Measurements from ENCODE around the gene RIPPLY2.
"Not testable (repeated sequence)": the region's sequence is repeated elsewhere in the genome, so short reads cannot be mapped to it uniquely, and the experiment has no call there.

RIPPLY2 gene

DNA sequence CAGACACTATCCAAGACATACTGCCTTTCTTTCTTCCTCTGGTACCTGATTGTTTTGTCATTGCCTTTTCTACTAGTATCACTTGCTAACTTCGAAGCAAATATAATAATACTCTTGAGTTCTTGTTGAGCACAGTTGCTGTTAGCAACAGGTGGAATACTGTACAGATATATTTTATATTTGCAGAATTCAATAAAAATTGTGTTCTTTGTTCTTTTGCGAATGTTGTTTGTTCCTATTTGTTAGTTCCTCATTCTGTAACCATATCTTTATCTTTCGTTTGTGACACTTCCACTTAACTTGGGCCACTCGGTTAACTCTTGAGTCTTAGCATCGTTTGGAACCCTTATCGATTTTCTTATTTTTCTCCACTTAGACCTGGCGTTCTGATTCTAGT is 7.2 kb downstream of the RIPPLY2 start:
- no peak for DNase-seq (ENCODE audit: low read depth)

DNA sequence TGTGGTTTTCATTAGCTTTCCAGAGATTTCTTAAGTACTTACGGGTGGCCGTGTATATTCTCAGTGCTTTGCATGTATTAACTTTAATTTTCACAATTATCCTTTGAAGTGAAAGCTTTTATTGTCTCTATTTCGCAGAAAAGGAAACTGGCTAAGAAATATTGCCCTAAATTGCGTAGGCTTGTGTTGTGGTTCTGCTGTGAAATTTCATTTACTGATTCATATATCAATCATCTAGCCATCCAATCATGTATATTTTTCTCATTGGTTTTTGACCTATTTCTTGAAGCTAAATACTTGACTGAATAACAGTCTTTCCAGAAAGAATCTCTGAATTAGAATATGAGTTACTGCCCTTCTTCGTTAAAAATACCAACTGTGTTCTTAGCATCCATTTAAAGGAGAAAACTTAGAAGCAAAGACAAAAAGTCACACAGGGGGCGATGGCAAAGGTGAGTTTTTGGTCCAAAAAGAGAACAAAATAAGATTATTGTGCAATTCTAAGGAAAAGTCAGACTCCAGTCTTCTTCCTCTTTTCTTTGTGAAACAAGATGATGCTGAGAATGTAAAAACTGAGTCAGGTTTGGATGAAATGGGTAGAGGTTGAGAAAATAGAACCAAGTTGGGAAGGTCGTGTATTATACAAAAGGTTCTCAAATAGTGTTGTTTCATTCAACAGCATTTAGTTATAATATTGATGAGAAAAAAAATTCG is 7.8 kb downstream of the RIPPLY2 start:
- no peak for DNase-seq (ENCODE audit: low read depth)

DNA sequence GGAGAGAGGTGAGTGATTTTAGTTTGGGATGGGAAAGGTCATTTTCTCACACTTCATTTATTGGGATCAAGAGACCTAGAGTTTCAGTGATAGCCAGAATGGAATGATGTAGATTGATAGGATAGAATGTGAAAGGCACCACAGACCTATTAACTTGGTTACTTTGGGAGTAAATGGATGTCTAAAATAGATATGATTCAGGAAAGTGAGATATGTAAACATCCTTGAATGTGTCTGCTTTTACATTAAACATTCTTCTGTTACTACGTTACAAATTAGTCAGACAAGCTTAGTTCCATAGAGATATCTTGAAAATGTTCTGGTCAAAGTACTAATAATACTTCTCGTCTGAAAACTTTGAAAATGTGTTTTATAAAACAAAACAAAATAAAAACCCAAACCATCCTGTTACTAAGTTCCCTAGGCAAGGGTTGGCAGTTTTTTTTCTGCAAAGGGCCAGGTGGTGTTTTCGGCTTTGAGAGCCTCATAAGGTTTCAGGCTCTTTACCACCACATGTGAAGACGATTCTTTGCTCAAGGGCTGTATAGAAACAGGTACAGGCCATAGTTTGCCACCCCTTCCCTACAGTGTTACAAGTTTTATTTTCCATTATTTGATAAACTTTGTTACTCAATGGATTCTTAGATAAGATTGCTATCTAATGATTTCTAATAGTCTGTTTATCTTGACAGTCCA is 9.8 kb downstream of the RIPPLY2 start:
- no peak for DNase-seq (ENCODE audit: low read depth)

DNA sequence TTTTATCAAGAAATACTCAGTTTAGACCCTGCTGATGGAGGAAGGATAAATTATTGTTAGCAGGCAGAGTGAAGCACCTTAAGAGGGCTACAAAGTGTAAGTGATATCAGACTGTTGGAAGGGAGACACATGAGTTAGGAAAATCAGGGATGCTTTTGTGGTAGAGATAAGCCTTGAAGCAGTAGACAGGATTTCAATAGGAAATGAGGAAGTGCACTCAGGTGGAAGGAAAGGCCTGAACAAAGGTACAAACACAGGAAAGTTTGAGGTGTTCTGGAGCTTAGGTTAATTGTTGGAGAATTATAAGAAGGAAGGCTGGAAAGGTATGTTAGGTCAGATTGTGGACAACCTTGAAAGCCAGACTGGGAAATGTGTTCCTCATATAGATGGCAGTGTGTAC is 13.9 kb downstream of the RIPPLY2 start:
- DNase-seq (ENCODE audit: low read depth), result no peak

DNA sequence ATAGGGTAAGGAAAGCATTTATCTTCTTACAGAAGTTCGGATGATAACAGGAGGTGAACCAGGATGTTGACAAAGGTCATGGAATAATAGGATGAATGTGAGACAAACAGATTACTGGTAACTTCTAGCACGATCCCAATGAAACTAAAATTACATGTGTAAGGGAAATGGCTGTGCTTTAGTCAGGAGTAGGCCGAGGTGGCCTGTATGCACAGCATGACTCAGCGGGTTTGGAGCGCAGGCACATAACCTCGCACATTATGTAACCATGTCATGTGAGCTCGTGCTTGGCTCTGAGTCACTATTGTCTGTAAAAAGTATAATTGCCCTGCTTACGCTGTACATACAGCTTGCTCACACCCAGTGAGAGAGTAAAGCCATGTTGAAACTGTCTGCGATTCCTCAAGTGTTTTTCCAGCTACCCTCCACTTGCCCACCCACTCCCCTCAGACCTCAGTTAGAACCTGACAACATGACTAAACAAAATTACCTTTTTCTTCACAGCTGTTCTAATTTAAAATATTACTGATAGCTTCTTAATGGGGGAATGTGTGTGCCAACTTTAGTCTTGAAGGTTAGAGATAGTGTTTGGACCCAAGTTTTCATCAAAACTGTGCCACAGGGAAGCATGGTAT is 14.5 kb downstream of the RIPPLY2 start:
- DNase-seq (ENCODE audit: low read depth), result no peak

DNA sequence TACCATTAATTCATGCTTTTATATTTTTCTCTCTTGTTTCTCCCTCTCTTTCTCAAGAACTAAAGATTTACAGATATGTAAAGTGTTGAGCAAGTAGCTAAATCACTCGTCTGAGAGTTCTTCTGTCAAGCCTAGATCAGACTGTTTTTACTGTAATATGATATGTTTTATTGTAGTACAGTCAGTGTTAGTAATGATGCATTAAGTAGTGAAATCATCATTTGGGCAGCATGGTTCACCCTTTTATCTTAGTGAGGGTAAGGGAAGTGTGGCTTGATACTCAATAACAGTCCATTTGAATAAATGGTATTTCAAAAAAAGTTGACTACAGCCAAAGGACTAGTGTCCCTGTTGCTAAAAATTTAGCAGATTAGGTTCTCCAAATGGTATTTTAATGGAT is 15.5 kb downstream of the RIPPLY2 start:
- DNase-seq (ENCODE audit: low read depth), result no peak

DNA sequence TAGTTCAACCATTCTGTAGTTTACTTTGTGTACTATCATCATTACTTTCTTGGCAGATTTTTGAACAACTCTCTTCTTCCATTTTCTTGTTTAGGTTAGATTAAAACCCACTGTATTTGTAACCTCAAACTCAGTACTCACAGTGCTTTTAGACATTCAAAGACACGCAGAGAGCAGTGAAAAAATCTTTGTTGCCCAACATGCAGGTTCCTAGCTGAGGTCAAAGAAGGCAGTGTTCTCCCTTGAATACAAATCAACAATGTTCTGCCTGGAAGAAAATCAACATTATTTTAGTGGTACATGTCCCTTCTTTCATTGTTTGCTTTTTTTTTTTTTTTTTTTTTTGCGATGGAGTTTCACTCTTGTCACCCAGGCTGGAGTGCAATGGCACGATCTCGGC is 17.5 kb downstream of the RIPPLY2 start:
- DNase-seq (ENCODE audit: low read depth), result no peak

DNA sequence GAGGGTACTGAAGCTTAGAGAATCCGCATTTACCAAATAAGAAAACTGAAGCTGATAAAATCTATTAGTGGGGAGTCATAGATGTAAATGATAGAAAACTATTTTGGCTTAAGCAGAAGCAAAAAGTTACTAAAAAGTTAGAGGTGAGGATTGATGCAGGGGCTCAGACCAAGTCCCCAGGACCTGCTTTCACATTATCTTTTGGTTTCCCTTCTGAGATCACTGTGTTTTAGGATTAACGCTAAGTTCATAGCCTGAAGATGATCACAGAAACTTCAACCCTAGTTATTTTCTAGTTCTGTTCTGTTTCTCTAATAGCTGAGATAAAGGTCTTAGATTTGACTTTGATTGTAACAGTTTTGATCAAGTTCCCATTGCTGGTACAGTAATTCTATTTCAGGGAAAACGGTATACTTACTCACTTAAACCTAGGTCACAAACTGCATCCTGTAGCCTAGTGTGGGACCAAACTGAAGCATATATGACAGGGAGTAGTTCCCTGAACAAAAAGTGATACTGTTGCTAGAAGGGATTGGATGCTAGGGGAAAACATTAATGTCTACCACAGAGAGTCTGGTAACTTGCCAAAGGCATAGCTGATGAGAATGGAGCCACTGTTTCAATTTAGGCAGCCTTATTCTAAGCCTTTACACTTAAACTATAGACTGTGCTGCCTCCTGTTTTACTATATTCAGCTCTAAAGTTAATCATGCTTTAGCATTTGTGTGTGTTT is 19.4 kb downstream of the RIPPLY2 start:
- no peak for DNase-seq (ENCODE audit: low read depth)

DNA sequence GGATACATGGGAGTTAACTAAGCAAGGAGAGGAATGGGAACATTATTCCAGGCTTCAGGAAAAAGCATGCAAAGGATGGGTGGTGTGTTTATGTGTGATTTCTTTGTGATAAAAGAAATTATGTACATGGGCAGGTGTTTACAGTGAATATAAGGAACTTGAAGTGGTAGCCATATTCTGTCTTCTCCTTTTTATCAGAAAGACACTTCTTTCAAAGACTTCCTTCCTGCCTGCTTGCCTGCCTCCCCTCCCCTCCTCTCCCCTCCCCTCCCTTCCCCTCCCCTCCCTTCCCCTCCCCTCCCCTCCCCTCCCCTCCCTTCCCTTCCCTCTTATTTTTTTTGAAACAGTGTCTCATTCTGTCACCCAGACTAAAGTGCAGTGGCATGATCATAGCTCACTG is 20.7 kb downstream of the RIPPLY2 start:
- DNase-seq (ENCODE audit: low read depth), result no peak

DNA sequence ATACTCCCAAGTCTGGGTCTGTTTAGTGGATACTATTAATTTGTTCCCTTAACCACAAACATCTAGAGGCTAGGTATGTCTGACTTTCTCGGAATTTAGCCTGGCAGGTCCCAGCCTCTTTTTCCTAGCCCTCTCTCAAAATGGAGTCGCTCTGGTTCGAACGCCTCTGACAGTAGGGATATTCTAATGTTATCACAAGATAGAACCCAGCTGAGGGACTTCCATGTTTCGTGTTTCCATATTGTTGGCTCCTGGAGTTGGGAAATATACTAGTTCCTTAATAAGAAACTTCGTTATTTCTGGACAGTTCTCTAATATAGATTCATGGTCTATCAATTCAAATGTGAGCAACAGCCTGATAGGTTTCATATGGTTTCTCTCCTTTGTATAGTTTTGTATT is 22.7 kb downstream of the RIPPLY2 start:
- no peak for DNase-seq (ENCODE audit: low read depth)

DNA sequence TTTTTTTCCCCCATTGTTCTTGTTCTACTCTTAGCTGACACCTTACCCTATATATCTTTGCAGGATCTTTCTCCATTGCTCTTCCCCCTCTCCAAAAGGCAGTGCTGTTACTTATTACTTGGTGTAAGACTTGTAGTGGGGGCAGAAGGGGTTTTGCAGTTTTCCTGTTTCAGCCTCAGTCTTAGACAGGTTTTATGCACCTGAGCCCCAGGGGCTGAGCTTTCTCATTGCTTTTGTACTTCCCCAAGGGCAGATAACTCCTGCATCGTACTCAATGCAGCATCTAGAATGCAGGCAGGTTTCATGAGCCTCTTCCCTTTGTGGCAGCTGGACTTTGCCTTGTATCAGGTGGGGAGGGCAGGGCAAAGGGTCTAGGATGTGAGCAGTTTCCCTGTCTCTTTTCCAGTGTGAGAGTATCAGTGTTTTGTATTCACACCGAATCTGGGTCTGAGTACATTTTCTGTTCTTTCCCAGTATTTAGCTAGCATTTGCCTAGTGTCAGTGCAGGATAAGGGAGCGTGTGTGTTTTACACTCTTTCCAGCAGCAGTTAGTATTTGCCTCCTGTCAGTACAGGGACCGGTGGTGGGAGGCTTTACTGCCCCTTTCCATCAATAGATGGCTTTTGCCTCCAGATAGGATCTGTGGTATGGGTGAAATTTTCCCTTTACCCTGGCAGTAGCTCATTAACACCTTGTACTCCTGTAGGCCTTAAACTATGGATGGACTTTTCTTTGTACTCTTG is 25.9 kb downstream of the RIPPLY2 start:
- no peak for DNase-seq (ENCODE audit: low read depth)

DNA sequence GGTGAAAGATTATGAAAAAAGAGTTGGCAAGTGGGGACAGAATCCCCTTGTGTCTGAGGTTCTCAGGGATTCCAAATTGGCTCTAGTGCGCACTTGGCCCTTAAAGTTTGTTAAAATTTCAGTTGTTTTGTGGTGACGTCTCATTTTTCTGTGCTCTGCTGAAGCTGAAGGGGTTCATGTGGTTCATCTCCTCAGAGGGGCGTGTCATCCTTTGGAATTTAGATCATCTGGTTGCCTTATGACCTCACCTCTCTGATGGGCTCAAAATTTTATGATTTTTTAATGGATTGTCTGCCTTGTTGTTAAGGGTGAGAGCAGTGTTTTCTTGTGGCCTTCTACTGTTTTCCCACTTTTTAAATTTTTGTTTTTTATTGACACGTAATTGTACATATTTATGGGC is 26.6 kb downstream of the RIPPLY2 start:
- DNase-seq (ENCODE audit: low read depth), result no peak

DNA sequence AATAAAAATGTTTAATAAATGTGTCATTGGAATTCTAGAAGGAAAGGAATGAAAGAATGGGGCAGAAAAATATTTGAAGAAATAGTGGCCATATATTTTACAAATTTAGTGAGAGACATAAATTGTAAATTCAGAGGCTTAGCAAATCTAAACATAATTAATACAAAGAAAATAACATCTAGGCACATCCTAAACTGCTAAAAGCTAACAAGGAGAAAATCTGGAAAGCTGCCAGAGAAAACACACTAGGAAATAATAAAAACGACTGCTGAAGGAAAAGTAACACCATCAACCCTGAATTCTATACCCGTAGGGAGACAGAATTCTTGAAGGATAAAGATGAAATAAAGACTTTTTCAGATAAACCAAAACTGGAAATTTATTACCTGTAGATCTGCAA is 30.1 kb downstream of the RIPPLY2 start:
- DNase-seq (ENCODE audit: low read depth), result no peak

DNA sequence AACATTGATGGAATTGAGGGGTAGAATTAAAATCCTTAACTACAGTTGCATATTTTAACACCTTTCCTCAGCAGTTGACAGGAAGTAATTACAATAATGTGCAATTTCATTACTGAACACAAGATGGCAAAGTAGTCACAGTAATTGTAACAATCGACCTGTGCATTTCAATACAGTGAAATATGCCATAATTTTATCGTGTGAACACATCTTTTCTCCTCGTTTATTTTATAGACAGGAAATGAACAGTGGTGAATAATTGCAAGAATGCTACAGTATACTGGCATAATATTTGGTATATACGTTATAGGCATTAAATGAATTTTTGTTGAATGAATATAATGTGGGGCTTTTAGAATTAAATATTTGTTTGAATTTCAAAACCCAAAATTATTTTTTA is 31.4 kb downstream of the RIPPLY2 start:
- DNase-seq (ENCODE audit: low read depth), result no peak

DNA sequence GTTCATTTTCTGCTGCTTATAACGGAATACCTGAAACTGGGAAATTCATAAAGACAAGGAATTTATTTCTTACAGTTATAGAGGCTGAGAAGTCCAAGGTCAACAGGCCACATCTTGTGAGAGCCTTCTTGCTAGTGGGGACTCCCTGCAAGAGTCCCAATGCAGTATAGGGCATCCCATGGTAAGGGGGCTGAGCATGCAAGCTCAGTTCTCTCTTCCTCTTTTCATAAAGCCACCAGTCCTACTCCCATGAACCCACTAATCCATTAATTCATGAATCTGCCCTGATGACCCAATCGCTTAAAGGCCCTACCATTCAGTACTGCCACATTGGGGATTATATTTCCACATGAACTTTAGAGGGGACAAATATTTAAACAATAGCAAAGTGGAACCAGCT is 32.8 kb downstream of the RIPPLY2 start:
- DNase-seq (ENCODE audit: low read depth), result no peak

DNA sequence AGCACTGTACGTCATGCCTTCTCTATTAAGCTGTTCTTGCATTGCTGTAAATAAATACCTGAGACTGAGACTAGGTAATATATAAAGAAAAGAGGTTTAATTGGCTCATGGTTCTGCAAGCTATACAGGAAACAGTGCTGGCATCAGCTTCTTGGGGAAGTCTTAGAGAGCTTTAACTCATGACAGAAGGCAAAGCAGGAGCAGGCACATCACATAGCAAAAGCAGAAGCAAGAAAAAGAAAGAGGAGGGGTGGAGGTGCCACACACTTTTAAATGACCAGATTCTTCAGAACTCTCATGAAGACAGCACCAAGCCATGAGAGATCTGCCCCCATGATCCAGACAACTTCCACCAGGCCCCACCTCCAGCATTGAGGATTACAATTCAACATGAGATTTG is 36.5 kb downstream of the RIPPLY2 start:
- DNase-seq (ENCODE audit: low read depth), result no peak

DNA sequence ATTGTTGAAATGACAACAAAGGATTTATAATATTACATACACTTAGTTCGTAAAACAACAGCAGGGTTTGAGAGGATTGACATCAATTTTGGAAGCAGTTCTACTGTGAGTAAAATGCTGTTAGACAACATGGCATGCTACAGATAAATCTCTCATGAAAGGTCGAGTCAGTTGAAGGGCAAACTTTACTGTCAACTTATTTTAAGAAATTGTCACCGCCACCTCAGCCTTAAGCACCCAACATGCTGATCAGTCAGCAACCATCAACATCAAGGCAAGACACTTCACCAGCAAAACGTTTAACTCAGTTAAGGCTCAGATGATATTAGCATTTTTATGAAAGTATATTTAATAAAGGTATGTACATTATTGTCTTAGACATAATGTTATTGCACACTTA is 37.4 kb downstream of the RIPPLY2 start:
- DNase-seq (ENCODE audit: low read depth), result no peak

DNA sequence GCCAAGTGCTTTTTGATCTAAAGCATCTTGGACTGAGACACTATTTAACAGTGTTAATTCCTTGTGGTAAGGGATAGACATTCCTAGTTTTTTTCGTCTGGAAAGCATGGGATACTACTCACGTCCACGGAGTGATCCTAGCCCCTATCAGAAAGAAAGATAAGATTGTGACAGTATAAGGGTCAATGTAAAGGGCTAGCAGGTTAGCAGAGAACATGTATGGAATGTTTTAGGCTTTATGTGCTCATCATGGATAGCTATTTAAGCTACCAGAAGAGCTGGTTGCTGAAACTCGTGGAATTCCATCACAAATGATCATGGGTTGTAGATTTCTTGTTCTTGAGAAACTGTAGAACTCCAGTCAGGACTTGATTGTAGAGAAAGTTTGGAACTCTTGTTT is 38.4 kb downstream of the RIPPLY2 start:
- no peak for DNase-seq (ENCODE audit: low read depth)

DNA sequence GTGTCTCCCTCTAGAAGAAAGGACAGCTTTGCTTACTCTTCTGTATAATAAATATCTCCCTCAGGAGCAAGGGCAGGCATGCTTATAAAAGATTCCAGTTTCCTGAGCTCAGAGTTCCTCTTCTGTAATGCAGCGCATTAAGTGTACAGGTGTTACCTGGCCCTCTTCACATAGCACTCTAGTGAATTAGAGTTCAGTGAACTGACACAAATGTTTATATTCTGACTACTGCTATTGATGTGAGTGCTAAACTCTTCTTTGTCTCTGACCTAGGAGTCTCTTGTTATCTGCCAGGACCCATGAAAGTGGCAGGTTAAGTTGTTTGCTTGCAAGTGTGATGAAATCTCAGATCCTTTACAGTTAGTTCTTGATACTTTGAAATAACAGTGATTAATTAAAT is 39.9 kb downstream of the RIPPLY2 start:
- no peak for DNase-seq (ENCODE audit: low read depth)

DNA sequence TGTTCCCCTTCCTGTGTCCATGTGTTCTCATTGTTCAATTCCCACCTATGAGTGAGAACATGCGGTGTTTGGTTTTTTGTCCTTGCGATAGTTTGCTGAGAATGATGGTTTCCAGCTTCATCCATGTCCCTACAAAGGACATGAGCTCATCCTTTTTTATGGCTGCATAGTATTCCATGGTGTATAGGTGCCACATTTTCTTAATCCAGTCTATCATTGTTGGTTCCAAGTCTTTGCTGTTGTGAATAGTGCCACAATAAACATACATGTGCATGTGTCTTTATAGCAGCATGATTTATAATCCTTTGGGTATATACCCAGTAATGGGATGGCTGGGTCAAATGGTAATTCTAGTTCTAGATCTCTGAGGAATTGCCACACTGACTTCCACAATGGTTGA is 43.9 kb downstream of the RIPPLY2 start:
- not testable (repeated sequence) for DNase-seq (ENCODE audit: low read depth)

DNA sequence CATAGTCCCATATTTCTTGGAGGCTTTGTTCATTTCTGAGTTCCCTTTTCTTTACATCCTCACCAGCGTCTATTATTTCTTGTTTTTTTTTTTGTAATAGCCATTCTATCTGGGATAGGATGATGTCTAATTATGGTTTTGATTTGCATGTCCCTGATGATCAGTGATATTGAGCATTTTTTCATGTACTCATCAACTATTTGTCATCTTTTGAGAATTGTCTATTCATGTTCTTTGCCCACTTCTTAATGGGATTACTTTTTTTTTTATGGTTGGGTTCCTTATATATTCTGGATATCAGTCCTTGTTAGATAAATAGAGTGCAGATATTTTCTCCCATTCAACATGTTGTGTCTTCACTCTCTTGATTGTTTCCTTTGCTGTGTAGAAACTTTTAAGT is 48.5 kb downstream of the RIPPLY2 start:
- DNase-seq (ENCODE audit: low read depth), result no peak

DNA sequence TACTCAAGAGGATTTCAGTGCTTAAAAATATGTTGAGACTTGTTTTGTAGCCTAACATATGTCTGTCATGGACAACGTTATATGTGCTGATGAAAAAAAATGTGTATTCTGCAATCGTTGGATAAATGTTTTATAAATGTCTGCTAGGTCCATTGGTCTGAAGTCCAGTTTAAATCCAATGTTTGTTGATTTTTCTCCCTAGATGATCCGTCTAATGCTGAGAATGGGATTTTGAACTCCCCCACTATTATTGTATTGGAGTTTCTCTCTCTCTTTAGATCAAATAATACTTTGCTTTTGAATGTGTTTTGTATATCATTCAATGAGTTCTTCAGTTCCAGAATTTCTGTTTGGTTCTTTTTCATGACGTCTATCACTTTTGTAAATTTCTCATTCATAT is 51.2 kb downstream of the RIPPLY2 start:
- no peak for DNase-seq (ENCODE audit: low read depth)

Measured in stimulated activated CD4-positive, alpha-beta T cell treated with anti-CD3 and anti-CD28 coated beads, Interleukin-2, amount 100 ng/mL, for 4 hours (primary cell).